NCI-H2196 treated with DMSO at 0.1 percent for 48 hours (cell line): ENCODE results near the gene MTR.

Source experiments
- DNase-seq: peaks from one replicate; lab custom pipeline; 2025; ENCODE audit not compliant: unreplicated experiment; lab: John Stamatoyannopoulos, UW

MTR gene

DNA sequence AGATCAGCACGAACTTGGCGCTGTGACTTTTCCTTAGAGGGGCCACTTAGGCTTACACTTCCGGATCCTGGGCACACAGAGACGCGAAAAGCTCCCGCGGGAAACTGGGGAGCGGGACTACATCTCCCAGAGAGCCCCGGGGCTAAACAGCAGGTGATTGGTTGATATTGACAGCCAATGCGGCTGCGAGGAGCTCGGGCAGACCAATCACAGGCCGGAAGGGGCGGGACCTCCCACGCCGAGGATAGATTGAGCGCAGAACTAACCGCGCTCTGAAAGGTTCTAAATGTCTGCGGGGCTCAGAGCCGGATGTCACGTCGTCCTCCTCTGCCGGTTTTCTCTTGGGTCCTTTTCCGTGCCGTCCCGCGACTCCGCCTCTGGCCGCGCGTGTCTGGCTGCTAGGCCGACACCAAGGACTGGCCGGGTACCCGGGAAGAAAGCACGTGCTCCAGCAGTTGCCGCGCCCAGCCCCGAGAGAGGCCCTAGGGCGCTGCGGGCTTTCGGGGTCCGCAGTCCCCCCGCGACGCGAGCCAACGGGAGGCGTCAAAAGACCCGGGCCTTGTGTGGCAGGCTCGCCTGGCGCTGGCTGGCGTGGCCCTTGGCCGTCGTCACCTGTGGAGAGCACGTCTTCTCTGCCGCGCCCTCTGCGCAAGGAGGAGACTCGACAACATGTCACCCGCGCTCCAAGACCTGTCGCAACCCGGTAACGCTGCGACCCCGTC lies at the start of gene MTR:
Gene MTR (plus strand): TSS at position 258 of the 722 bp plus-strand sequence. CDS start 412 bp downstream, at position 670.
- peak; percentile 81 for DNase-seq

DNA sequence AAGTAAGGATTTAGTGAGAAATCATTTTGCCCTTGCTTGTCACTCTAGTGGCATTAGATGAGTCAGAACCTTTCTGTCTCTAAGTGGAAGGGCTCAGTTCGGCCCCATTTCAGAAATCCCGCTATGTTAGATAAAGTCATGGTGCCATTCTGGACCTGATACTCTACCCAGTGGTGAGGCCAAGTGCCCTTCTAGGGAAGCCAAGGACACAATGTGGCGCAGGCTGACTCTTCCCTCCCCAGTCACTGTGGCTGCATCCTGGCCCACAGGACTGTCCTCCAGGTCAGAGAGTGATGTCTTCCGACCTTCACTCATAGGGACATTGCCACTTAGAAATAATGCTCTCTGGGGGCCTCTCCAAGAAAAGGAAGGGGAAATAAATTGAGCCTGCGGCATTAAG lies 48.3 kb upstream of the MTR start:
- no peak for DNase-seq

DNA sequence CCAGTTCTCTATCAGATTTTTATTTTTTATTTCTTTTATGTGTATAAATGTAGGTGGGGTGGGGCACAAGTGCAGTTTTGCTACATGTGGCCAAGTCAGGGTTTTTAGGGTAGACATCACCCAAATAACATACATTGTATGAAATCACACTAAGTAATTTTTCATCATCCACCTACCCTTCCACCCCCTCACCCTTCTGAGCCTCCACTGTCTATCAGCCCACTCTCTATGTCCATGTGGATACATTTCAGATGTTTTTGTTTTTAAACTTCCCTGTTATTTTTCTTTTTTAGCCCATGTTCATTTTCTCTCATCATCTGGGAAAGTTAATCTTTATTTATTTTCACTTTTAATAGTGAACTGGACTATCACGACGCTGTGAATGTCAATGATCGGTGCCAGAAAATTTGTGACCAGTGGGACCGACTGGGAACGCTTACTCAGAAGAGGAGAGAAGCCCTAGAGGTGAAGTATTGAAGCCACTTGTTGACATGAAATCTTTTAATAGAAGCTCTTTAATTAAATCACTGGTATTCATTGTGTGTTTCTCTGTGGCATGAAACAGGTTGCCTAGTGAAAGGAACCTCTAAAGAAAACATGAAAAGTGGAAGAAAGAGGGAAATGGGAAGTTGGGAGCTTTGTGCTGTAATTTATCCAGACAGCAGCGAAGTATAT lies 47.6 kb upstream of the MTR start:
- DNase-seq: no peak

DNA sequence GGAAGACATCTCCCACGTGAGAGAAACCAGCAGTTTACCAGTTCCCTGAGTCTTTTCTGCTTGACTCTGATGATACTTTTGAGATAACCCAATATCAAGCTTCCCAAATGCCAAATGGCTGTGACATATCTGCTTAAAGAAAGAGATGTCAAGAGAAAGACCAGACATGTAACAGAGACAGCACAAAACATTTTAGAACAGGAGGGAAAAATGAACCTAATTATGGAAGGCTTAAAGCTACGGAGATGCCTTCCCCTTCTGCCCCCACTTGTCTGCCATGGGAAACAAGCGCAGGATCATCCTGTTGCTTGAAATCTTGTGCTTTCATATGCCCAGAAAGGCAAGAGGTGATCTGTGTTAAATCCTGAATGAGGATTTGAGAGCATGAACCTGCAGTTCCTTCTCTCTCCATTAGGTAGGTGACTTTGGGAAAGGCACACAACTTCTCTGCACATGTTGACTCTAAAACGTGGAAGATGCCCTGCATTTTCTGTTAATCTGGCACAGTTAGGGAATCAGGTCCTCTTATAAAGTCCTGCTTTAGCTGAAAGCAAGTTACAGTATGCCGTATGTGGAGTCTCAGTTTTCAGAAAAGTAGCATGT lies 46.7 kb upstream of the MTR start:
- DNase-seq: no peak

DNA sequence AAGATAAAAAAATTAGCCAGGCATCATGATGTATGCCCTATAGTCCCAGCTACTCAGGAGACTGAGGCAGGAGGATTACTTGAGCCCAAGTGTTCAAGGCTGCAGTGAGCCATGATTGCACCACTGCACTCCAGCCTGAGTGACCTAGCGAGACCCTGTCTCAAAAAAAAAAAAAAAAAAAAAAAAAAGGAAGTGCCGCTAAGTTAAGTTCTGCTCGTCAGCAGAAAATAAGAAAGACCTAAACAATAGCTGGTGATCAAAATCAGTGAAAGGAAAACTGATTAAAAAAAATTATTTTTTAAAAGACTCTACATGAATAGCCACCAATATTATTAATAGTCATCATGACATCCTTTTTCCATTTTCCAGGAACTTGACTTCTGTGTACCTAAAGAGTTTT lies 44.2 kb upstream of the MTR start:
- no peak for DNase-seq

DNA sequence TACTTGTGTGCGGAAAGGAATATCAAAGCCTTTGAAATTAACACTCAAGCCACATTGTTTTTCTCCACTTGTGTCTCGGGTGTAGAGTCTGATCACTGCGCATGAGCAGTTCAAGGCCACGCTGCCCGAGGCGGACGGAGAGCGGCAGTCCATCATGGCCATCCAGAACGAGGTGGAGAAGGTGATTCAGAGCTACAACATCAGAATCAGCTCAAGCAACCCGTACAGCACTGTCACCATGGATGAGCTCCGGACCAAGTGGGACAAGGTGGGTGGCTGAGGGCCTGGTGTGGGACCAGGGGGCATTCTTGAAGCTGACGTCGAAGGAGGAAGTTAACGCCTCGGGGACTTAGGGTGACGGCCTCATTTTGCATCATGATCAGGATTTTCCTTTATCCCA lies 43.7 kb upstream of the MTR start:
- no peak for DNase-seq

DNA sequence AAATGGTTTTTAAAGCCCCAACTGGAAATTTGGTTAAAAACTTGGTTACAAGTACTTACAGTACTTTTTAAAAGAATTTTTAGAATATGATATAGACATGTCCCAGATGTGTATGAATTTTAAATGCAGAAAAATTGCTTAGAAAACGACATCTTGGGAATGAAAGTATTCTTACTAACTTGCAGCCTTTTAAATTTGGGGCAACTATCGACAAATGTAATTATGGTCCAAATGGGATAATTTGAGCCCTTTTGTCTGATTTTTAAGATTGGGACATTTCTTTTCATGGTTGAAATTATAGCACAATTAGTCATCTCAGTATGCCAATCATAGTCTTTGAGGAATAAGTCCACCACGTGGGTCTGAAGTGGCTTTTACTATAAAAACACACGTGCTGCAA lies 43.2 kb upstream of the MTR start:
- DNase-seq: no peak

DNA sequence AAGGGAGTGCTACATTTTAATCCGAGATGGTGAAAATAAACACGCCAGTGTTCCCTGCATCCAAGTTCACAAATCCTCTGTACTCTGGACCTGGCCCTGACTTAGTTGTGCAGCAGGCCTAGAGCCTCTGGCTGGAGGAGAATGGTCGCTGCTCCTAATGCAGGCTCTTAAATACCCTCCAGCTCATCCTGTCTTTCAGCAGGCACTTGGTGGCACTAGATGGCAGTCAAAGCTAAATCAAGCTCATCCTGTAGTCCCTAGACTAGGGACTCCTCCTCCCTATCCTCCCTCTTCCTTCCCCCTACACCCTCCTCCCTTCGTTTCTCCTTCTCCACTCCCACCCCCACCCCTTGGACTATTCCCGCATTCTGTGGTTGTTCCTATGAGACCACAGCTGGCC lies 41.6 kb upstream of the MTR start:
- DNase-seq: no peak

DNA sequence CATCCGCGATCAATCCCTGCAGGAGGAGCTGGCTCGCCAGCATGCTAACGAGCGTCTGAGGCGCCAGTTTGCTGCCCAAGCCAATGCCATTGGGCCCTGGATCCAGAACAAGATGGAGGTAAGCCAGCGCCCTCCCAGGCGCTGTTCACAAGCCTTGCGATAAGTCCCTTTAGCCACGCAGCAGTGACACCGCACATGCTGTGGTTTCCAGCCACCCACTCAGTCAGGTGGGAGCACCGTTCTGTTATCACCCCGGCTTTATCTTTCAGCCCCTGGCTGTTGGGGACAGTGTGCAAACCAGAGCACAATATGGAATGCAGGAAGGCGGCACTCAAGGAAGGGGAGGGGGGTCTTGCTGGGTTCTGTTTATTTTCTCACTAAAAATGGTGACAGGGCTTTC lies 41.1 kb upstream of the MTR start:
- DNase-seq: no peak

DNA sequence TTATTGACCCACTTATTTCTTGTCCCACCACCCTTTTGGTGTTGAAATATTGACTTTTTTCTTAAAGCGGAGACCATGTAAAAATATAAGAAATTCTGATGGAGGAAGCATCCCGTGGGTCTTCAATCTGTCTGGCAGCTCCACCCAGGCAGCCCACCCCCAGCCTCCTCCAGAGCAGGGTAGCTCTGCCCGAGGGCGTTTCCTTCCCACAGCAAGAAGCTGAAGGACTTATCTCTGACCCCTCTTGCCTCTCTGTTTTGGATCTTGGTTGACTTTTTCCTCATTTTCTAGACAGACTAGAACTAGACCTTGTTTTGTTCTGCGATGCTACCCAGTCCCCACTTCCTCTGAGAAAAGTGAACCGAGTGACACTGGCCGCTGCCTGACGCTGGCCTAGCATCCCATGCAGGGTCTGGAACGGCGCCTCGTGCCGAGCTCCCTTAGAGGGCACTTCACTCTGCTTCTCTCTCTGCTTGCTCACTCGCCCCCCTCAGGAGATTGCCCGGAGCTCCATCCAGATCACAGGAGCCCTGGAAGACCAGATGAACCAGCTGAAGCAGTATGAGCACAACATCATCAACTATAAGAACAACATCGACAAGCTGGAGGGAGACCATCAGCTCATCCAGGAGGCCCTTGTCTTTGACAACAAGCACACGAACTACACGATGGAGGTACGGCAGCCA lies 40.4 kb upstream of the MTR start:
- DNase-seq: no peak

DNA sequence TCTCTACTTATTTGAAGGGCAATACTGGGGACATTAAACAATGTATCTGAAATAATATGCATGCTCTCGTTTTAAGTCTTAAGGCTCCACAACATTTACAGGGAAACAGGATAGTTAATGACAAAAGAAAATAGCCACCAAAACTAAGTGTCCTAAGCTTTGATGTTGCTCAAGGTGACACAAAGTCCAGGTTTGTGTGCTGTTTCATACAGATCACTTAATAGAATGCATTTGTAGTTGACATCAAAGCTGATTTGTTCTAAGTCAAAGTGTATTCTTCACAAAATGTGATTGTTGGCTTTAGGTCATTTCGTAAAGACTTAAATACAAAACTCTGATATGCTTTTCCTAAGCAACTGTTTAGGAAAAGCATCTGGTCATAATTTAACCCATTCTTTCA lies 37.5 kb upstream of the MTR start:
- DNase-seq: no peak

DNA sequence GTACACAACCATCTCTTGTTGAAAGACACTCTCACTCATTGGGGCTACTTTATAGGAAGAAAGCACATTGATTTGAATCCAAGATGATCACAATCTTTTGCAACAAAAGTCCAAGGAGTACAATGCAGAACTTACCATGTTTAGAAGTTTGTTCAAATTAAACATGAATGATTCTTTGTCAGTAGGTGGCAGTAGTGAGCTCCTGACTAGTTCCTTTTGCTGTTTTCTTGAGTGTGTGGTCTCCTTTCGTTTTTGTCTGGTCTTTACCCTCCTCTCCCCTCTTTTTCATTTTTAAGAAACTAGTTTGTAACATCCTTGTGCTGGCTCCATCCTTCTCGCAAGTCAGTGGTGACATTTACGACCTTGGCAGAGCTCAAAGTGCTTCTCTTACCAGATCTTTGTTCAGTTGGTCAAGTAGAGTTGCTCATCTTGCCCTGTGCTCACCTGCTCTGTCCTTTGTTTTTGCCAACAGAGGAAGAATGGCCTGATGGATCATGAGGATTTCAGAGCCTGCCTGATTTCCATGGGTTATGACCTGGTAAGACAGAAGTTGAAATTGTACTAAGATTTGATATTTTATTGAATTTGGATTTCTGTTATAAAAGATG lies 35.7 kb upstream of the MTR start:
- no peak for DNase-seq

DNA sequence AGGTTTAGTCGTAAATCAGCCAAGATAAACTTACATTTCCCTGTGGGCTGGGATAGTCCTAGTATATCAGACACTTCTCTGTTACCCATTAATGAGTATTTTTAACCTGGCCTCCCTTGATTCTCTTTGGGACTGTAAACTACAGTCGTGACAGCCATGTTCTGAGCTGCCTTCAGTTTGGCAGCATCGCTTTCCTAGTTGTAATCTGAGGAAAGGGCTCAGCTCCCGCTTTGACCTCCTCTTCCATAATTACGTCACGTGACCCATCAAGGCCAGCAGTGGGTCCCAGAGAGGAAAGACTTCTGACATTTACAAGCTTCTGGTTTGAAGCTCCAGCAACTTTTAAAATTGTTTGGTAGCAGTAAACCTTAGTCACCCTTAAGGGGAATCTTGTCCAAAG lies 34.6 kb upstream of the MTR start:
- DNase-seq: no peak

DNA sequence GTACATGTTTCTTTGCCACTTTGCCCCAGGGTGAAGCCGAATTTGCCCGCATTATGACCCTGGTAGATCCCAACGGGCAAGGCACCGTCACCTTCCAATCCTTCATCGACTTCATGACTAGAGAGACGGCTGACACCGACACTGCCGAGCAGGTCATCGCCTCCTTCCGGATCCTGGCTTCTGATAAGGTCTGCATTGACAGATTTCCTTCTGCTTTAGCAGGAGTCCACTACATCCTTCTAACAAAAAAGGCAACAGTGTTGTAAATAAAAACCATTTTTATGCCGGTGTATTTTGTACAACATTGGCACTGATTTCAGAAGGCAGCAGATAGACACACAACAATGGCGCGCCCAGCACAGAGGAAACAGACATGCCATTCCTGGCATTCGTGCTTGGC lies 34.1 kb upstream of the MTR start:
- DNase-seq: no peak

DNA sequence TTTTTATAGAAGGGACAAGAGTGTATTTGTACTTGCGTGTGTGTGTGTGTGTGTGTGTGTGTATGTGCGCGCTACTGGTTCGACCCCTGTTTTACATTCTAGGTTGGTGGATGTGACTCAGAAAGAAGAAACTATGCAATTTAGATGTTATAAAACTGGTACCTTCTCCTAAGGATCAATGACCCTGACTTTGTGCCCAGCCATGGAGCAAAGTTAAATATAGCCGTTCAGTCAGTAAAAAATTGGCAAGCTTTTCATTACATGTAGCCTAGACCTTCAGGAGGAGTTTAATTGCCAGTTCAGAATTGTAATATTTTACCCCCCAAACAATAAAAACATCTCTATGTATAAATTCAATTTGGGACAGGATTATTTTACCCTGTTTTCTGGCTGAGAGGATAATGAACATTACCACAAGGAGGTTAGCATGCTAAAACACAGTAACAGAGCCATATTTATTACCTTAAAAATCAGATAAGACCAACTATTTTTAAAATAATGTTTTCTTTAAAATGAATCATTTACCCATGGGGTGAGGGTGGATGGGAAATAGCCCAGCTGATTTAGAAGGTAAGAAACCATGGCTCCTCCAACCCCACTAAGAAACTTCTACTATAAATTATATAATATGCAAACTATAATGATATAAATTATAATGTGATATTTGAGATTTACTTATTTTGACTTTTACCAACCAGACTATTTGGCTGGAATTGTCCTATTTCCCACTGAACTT lies 33.5 kb upstream of the MTR start:
- no peak for DNase-seq

DNA sequence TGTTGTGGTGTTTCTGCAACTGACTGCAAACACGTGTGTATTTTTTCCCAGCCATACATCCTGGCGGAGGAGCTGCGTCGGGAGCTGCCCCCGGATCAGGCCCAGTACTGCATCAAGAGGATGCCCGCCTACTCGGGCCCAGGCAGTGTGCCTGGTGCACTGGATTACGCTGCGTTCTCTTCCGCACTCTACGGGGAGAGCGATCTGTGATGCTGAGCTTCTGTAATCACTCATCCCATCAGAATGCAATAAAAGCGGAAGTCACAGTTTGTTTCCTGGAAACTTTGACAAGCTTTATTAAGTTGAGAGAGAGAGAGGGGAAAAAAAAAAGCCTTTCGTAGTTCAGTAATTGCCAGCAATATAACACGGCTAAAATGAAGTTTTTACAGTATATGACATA lies 32.7 kb upstream of the MTR start:
- DNase-seq: no peak

DNA sequence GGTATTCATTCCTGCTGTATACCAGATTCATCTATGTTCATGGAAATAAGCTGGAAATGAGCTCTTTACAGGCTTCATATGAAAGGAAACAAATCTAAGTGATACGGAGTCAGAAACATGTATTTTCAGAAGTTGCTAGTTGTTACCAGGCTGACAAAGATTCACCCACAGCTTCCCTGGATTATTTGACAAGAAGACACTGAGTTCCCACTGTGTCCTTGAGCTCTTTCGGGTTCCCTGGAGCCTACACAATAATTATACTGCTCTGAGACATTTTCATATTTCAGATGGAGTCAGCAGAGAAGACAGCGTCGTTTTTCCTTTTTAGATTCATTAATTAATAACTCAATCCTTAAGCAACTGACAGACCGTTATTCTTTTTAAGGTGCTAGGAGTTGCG lies 29.3 kb upstream of the MTR start:
- DNase-seq: no peak

DNA sequence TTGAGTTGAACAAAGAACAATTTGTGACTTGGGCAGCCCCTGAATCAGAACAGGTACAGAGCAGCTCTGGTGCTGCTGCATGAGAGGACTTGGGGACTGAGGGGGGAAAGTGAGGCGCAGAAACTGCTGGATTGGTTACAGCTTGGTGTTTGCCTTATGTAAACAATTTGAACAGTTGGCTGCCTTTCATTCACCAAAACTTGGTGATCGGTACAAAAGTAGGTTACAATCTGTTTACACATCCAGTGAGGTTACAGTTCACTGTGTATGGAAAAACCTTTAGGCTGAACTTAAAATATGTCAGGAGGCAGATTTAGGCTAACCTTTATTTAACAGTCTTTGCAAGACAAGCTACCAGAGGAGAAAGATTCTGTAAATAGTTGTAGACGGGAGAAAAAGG lies 28.6 kb upstream of the MTR start:
- DNase-seq: no peak

DNA sequence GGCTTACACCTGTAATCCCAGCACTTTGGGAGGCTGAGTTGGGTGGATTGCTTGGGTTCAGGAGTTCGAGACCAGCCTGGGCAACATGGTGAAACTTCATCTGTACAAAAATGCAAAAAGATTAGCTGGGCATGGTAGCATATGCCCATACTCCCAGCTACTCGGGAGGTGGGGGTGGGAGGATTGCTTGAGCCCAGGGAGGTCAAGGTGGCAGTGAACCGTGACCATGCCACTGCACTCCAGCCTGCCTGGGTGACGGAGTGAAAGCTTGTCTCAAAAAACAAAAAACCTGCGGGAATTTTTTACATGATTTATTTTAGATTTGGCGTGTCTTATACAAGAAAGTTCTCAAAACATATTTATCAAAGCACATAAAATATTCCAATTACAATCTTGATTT lies 27.8 kb upstream of the MTR start:
- no peak for DNase-seq

DNA sequence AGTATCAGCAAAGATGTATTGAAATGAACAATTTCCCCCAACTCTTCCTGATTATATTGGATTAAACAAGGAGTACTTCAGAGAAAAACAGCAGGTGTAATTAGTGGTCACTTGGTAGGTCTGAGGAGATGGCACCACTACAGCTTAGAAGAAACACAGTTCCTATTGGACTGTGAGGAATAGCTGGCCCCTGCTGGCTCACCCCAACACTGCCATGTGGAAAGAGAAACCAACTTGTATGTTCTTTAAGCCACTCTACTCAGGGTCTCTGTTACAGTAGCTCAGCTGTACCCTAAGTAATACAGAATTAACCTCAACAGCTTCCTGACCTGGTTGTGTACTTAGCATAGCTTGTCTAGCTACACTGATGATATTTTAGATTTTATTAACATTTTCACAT lies 26.5 kb upstream of the MTR start:
- no peak for DNase-seq

DNA sequence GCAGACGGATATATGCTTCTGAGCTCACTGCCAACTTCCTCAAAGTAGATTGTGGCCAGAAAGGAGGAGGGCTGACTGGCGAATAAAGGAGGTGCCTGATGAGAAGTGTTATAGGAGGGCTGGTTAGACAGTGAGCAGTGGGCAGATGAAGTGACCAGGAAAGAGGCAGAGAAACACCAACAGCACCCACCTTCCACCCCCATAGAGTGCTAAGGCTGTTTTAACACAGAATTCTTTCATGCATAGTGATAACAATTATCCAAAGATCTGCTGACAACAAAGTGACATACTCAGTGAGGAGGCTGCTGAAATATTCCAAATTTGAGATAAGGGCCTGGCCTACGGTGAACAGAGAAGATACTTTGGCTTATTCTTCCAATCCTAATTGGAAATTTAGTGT lies 21.2 kb upstream of the MTR start:
- no peak for DNase-seq
